Esophagus squamous epithelium (tissue), 4 donors: ENCODE measurements around the gene ZNF512B.

Experiments used
- CTCF ChIP-seq, 6 experiments: fragments of 450-650 bp in 4 of 6; fragments of 200-600 bp in 2 of 6; sonication (generic) in 2 of 6; IDR thresholded peaks; one replicate each; pipeline ENCODE4 v1.5.1; 2016 to 2019; ENCODE audit warnings: antibody characterized with exemption in 6 of 6, mild to moderate bottlenecking in 4 of 6, moderate library complexity in 4 of 6
- POLR2A ChIP-seq, 4 donors: fragments of 450-650 bp; IDR thresholded peaks; one replicate each; pipeline ENCODE4 v1.6.1; 2017; ENCODE audit warnings: antibody characterized with exemption in 4 of 4, mild to moderate bottlenecking in 4 of 4, moderate library complexity in 3 of 4

DNA sequence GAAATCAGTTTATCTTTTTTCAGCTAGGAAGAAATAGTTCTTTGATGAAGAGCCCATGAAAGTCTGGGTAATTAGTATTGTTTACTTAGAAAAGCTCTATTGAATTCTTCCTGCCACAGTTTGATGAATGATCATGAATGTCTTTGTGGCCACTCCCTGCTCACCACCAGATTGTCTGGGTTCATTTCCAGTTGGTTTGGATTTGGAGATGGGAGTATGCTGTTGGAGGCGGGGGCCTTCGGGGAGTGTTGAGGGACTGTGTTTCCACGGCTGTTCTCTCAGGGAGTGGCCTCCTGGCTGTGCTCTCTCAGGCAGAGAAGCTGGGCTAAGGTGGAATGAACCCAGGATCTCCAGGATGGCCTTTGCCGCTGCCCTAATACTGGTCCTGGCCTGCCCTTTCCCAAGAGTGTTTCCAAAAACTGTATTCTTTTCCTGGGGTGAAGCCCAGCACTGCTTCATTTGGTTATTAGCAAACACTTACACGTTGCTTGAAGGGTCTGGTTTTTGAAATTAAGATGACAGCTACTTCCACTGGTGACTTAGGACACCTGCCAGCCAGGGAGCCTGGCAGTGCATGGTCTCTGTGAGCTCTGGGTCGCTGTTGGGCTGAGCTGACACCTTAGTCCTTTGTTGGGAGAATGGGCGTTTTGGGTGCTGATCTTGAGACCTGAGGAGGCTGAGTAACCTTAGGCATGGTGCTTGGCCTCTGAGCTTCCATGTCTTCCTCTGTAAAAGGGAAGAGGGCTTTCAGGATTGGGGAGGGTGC, 34.4 kb upstream of the ZNF512B start:
- TF ChIP-seq CTCF (IDR thresholded peaks at IDR 0.05) (no peak), POLR2A (IDR thresholded peaks at IDR 0.05) (no peak)
